Measurements from ENCODE around the gene PCED1B.

GRCh38 chr12:47228802-47229201 is 149.4 kb downstream of the PCED1B start:
- TF ChIP-seq CTCF (IDR thresholded peaks at IDR 0.05) (no peak), POLR2A (IDR thresholded peaks at IDR 0.05) (no peak)
